Measurements from ENCODE around the gene PRKG1. TPM values are rescaled to one million over a fixed set of nuclear protein-coding genes. Genes with fewer than 3 reads are reported as not detected.
A peak's percentile ranks its signal among the peaks of the same experiment; 100 is the strongest.

Gene PRKG1
- total RNA-seq, 1 experiment from 2014 or later: 10.4 TPM

- Mint-ChIP-seq H3K27ac (no peak overlapping the region), H3K27me3 (ENCODE audit: low read depth) (no peaks in the 10 kb centered on the region; the same call in 1 of the 2 replicates), H3K36me3 (ENCODE audit: insufficient read depth in 1 of 3, low read depth in 3 of 3) (peaks cover 0 to 7% (median 0%) of the 10 kb centered on the region in 3 experiments; a peak in 2 of 7 replicates), H3K4me1 (peaks cover 21 to 32% of the 10 kb centered on the region in 2 experiments), H3K9me3 (peaks cover 0 to 6% of the 10 kb centered on the region in 2 experiments; a peak in 1 of 5 replicates), H3K4me3 (no peak overlapping the region)
- Histone ChIP-seq H2BK15ac (ENCODE audit: low read depth, low read length) (no peak overlapping the region), H2AK5ac (ENCODE audit: insufficient read length, low read length) (no peak overlapping the region), H3K4ac (ENCODE audit: low read depth, low read length) (no peak overlapping the region), H2BK20ac (ENCODE audit: low read depth, low read length, poor library complexity, severe bottlenecking) (peak overlapping the region; percentile 3), H3K23me2 (ENCODE audit: insufficient read length, low read depth, low read length, poor library complexity, severe bottlenecking) (peaks cover 2% of the 10 kb centered on the region), H2BK120ac (ENCODE audit: low read depth, low read length, poor library complexity, severe bottlenecking) (no peak overlapping the region), H3K56ac (ENCODE audit: insufficient read length, low read depth, low read length) (no peak overlapping the region), H2BK5ac (ENCODE audit: insufficient read length, low read length) (no peak overlapping the region), H3K79me1 (ENCODE audit: insufficient read depth, low read depth, low read length, poor library complexity, severe bottlenecking) (no peaks in the 10 kb centered on the region), H3K18ac (ENCODE audit: insufficient read length, low read depth, low read length) (no peak overlapping the region), H3K9me3 (ENCODE audit: control insufficient read depth, low read depth, low read length) (no peaks in the 10 kb centered on the region), H3K23ac (ENCODE audit: insufficient read length, low read depth, low read length) (no peak overlapping the region), H2BK12ac (ENCODE audit: insufficient read length, low read depth, low read length) (no peak overlapping the region), H4K91ac (ENCODE audit: insufficient read length, low read depth, low read length) (no peak overlapping the region), H3K27me3 (ENCODE audit: insufficient read depth, low read length) (no peaks in the 10 kb centered on the region), H3K4me2 (ENCODE audit: insufficient read depth, insufficient read length, low read length) (no peak overlapping the region), H4K20me1 (ENCODE audit: control insufficient read depth, insufficient read depth, insufficient read length) (no peaks in the 10 kb centered on the region), H4K8ac (replicated peaks; ENCODE audit: insufficient read length, low read depth, low read length) (no peak overlapping the region), H3K4me1 (ENCODE audit: insufficient read depth, low read length) (peaks cover 6% of the 10 kb centered on the region; the same call in 1 of the 2 replicates), H3K14ac (ENCODE audit: insufficient read depth, low read length) (no peak overlapping the region), H3K79me2 (ENCODE audit: insufficient read depth, low read length) (no peaks in the 10 kb centered on the region), H4K5ac (ENCODE audit: insufficient read length, low read depth, low read length) (no peak overlapping the region), H3K9ac (ENCODE audit: extremely low read depth, insufficient read length, low read length) (no peak overlapping the region), H3K27ac (ENCODE audit: insufficient read length, low read depth, low read length) (no peak overlapping the region), H3T11ph (ENCODE audit: low read length) (no peak overlapping the region), H2AFZ (ENCODE audit: low read length) (no peak overlapping the region)
- WGBS (ENCODE audit: extremely low coverage, insufficient read length, low lambda C conversion rate): no CpG with 5 or more reads among the region's 3 CpGs
- DNase-seq: no peak
- TF ChIP-seq, protein P1, sequence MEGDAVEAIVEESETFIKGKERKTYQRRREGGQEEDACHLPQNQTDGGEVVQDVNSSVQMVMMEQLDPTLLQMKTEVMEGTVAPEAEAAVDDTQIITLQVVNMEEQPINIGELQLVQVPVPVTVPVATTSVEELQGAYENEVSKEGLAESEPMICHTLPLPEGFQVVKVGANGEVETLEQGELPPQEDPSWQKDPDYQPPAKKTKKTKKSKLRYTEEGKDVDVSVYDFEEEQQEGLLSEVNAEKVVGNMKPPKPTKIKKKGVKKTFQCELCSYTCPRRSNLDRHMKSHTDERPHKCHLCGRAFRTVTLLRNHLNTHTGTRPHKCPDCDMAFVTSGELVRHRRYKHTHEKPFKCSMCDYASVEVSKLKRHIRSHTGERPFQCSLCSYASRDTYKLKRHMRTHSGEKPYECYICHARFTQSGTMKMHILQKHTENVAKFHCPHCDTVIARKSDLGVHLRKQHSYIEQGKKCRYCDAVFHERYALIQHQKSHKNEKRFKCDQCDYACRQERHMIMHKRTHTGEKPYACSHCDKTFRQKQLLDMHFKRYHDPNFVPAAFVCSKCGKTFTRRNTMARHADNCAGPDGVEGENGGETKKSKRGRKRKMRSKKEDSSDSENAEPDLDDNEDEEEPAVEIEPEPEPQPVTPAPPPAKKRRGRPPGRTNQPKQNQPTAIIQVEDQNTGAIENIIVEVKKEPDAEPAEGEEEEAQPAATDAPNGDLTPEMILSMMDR (conservative IDR thresholded peaks at IDR 0.05): no peak
These were observed 887.1 kb downstream of the PRKG1 start for GRCh38 chr10:51961401-51961800.

Data from H9 (cell line).